Parathyroid adenoma (tissue), 2 donors: Measurements from ENCODE around the gene SPEF2.

Experiments used
- H2AFZ ChIP-seq: fragments of 300-600 bp; sonication (generic); one replicate; pipeline ENCODE4 v1.7.0; 2017; ENCODE audit warnings: antibody characterized with exemption, mild to moderate bottlenecking
- H3K27ac ChIP-seq: fragments of 300-600 bp; sonication (generic); one replicate; pipeline ENCODE4 v1.7.0; 2017
- H3K27me3 ChIP-seq: fragments of 300-600 bp; sonication (generic); one replicate; pipeline ENCODE4 v1.7.0; 2017; ENCODE audit warnings: low read length; ENCODE audit not compliant: control insufficient read depth, insufficient read depth
- H3K36me3 ChIP-seq: fragments of 300-600 bp; sonication (generic); one replicate; pipeline ENCODE4 v1.7.0; 2017; ENCODE audit warnings: low read length; ENCODE audit not compliant: control insufficient read depth, insufficient read depth
- H3K4me1 ChIP-seq: fragments of 300-600 bp; sonication (generic); one replicate; pipeline ENCODE4 v1.7.0; 2017; ENCODE audit warnings: control low read depth
- H3K4me2 ChIP-seq: fragments of 300-600 bp; sonication (generic); one replicate; pipeline ENCODE4 v1.7.0; 2017; ENCODE audit warnings: low read length
- H3K4me3 ChIP-seq: fragments of 300-600 bp; sonication (generic); one replicate; pipeline ENCODE4 v1.7.0; 2017; ENCODE audit warnings: low read depth, low read length
- H3K79me2 ChIP-seq: fragments of 300-600 bp; sonication (generic); one replicate; pipeline ENCODE4 v1.7.0; 2017; ENCODE audit warnings: control low read depth
- H3K9ac ChIP-seq: fragments of 300-600 bp; sonication (generic); one replicate; pipeline ENCODE4 v1.7.0; 2017; ENCODE audit warnings: mild to moderate bottlenecking
- H3K9me3 ChIP-seq: fragments of 300-600 bp; sonication (generic); one replicate; pipeline ENCODE4 v1.7.0; 2017; ENCODE audit warnings: low read length; ENCODE audit not compliant: control insufficient read depth
- TF ChIP-seq, protein P1 (sequence below): fragments of 300-600 bp; sonication (generic); IDR thresholded peaks from one replicate; pipeline ENCODE4 v1.7.0; 2017; ENCODE audit warnings: antibody characterized with exemption, mild to moderate bottlenecking
- donor health status: primary hyperparathyroidism.

SPEF2 gene

DNA sequence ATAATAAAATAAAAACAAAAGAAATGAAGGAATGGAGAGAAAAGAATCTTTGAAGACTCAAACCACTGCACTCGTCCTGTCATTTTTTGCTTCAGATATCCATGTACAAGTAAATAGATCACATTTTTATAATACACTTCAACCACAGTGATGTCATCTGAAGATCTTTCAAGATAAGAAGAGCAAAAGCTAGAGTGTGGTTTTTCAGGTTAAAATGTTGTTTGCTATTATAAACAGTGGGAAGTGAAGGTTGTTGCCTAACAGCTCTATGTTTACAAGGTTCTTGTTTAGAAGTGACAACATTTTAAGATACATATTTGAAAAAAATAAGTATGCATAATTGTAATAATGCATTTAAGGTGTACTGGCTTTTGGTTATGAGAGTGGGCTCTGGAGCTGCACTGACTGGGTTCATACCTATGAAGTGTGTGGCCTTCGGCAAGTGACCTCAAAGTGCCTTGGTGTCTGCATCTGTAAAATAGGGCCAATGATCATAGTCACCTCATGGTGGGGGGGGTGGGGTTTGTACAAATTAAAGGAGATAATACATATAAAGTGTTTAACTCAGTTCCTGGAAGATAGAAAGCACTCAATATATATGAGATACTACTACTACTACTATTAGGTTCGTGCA, 193.6 kb downstream of the SPEF2 start:
- Histone ChIP-seq H3K4me3 (no peak overlapping the region), H3K79me2 (no peaks in the 10 kb centered on the region), H3K4me2 (no peak overlapping the region), H3K36me3 (no peaks in the 10 kb centered on the region), H3K27ac (no peak overlapping the region), H3K9ac (no peak overlapping the region), H3K27me3 (no peaks in the 10 kb centered on the region), H3K9me3 (no peaks in the 10 kb centered on the region), H2AFZ (no peak overlapping the region), H3K4me1 (no peaks in the 10 kb centered on the region)
- TF ChIP-seq, protein P1, sequence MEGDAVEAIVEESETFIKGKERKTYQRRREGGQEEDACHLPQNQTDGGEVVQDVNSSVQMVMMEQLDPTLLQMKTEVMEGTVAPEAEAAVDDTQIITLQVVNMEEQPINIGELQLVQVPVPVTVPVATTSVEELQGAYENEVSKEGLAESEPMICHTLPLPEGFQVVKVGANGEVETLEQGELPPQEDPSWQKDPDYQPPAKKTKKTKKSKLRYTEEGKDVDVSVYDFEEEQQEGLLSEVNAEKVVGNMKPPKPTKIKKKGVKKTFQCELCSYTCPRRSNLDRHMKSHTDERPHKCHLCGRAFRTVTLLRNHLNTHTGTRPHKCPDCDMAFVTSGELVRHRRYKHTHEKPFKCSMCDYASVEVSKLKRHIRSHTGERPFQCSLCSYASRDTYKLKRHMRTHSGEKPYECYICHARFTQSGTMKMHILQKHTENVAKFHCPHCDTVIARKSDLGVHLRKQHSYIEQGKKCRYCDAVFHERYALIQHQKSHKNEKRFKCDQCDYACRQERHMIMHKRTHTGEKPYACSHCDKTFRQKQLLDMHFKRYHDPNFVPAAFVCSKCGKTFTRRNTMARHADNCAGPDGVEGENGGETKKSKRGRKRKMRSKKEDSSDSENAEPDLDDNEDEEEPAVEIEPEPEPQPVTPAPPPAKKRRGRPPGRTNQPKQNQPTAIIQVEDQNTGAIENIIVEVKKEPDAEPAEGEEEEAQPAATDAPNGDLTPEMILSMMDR, result no peak

DNA sequence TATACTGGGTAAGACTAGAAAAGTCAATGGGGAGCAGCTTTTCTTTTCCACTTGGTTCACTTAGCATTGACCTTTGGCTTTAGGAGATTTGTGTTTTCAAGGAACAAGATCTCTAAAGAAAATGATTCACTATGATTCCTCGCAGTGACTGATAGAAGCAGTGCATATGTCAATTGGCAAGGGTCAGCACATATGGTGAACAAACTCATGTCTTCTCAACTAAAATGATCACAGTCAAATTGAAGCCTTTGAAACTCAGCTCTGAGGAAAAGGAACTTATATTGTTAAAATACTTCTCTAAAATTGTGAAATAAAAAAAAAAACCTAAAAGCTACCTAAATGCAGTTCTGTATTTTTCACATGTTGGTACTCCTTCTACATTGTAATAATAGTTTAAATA, 195.9 kb downstream of the SPEF2 start:
- H3K27ac ChIP-seq, result no peak overlapping the region
- H3K27me3 ChIP-seq, result no peaks in the 10 kb centered on the region
- H3K9ac ChIP-seq, result no peak overlapping the region
- no peaks in the 10 kb centered on the region for H3K36me3 ChIP-seq
- H3K4me2 ChIP-seq, result no peak overlapping the region
- no peak overlapping the region for H2AFZ ChIP-seq
- no peaks in the 10 kb centered on the region for H3K4me1 ChIP-seq
- no peak overlapping the region for H3K4me3 ChIP-seq
- H3K79me2 ChIP-seq, result no peaks in the 10 kb centered on the region
- TF ChIP-seq, protein P1, result no peak
- H3K9me3 ChIP-seq, result no peaks in the 10 kb centered on the region

DNA sequence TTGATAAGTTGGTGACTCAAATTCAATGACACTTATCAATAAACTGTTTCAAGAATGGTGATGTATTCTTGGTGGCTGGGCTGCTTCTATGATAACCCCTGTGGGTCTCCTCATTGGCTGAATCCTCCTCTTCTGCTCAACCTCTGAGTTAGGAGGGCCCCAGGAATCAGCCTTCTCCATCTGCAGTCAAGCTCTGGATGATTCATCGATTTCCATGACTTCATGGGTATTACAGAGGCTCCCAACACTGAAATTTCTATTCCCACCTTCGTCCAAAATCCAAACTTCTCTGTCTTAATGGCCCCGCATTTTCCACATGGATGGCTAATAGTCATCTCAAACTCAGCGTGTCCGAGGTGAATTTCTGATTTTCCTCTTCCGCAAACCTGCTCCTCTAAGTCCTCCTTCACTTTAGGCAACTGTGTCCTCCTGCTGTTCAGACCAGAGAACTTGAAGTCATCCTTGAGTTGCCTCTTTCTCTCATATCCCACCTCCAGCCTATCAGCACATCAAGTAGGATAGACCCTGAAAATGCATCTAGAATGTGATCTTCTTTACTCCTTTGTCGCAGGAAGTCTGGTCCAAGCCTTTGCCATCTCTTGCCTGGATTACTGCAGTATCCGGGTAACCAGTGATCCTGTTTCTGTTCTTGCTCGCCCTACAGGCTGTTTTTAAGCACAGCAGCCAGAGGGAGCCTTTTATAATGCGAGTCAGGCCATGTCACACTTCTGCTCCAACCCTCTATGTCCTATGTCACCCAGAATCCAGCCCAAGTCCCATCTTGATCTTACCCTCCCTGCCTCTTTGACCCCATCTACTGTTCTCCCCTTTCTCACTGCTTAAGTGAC, 197.7 kb downstream of the SPEF2 start:
- H3K36me3 ChIP-seq, result no peaks in the 10 kb centered on the region
- TF ChIP-seq, protein P1, result peak; percentile 18
- H3K27me3 ChIP-seq, result no peaks in the 10 kb centered on the region
- H3K9me3 ChIP-seq, result no peaks in the 10 kb centered on the region
- no peak overlapping the region for H3K9ac ChIP-seq
- no peak overlapping the region for H3K27ac ChIP-seq
- H3K79me2 ChIP-seq, result no peaks in the 10 kb centered on the region
- H2AFZ ChIP-seq, result no peak overlapping the region
- H3K4me1 ChIP-seq, result no peaks in the 10 kb centered on the region
- H3K4me3 ChIP-seq, result no peak overlapping the region
- H3K4me2 ChIP-seq, result no peak overlapping the region

DNA sequence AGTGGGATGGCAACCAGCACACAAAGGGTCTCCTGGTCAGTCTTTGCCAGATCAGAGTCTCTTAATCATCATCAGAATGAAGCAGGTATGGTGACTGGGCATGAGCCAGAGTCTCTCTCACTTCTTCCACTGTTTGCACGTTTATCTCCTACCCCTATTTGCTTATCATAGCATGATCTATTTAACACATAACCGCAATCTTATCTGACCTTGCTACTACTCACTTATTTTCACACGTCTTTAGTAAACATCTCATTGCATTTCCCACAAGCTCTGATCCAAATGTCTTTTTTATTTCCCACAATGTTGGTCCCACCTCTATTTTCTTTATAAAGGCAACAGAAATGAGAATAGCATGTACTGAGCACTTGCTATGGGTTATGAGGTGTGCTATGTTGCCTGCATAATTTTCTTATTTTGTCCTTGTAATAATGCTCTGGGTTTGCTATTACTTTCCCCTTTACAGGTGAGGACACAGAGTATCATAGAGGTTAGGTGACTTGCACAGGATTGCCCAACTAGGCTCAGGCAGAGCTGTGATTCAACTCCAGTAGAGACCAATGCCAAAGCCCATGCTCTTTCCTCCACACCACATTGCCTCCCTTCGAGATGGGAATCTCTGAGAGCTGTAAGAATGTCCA, 199.3 kb downstream of the SPEF2 start:
- no peaks in the 10 kb centered on the region for H3K79me2 ChIP-seq
- no peaks in the 10 kb centered on the region for H3K4me1 ChIP-seq
- H3K27ac ChIP-seq, result no peak overlapping the region
- no peaks in the 10 kb centered on the region for H3K27me3 ChIP-seq
- no peak overlapping the region for H3K9ac ChIP-seq
- H3K36me3 ChIP-seq, result no peaks in the 10 kb centered on the region
- TF ChIP-seq, protein P1, result no peak
- H3K9me3 ChIP-seq, result no peaks in the 10 kb centered on the region
- no peak overlapping the region for H2AFZ ChIP-seq
- H3K4me3 ChIP-seq, result no peak overlapping the region
- no peak overlapping the region for H3K4me2 ChIP-seq
